GM12878 (cell line): ENCODE measurements around the gene HYOU1.

Experiments
- FOXK2 ChIP-seq: fragments of 450-650 bp; IDR thresholded peaks from 2 replicates; pipeline ENCODE4 v1.6.1; 2017; ENCODE audit warnings: mild to moderate bottlenecking, moderate library complexity
- GABPA ChIP-seq: IDR thresholded peaks from 2 replicates; pipeline ENCODE4 v1.6.1; 2014; ENCODE audit warnings: antibody characterized with exemption, low read depth, mild to moderate bottlenecking, inconsistent platforms
- POLR2A ChIP-seq: IDR thresholded peaks from 2 replicates; pipeline ENCODE4 v1.6.1; 2011; ENCODE audit warnings: low read depth, mild to moderate bottlenecking, low read length
- TF ChIP-seq, protein P1 (sequence below), 3 experiments: IDR thresholded peaks in 2 of 3; conservative IDR thresholded peaks in 1 of 3; 2 replicates each; pipeline ENCODE4 v1.5.1; 2011; ENCODE audit warnings: low read depth in 3 of 3, low read length in 3 of 3, mild to moderate bottlenecking in 3 of 3, control low read depth in 2 of 3, moderate library complexity in 2 of 3, inconsistent platforms in 1 of 3, mixed read lengths in 1 of 3; ENCODE audit not compliant: control insufficient read depth in 2 of 3, insufficient read depth in 1 of 3; ENCODE audit errors: extremely low read depth in 1 of 3
- TF ChIP-seq, protein P2 (sequence below): IDR thresholded peaks from 2 replicates; pipeline ENCODE4 v1.6.1; 2011; ENCODE audit warnings: mild to moderate bottlenecking, low read depth, low read length, moderate library complexity; ENCODE audit not compliant: insufficient replicate concordance

DNA sequence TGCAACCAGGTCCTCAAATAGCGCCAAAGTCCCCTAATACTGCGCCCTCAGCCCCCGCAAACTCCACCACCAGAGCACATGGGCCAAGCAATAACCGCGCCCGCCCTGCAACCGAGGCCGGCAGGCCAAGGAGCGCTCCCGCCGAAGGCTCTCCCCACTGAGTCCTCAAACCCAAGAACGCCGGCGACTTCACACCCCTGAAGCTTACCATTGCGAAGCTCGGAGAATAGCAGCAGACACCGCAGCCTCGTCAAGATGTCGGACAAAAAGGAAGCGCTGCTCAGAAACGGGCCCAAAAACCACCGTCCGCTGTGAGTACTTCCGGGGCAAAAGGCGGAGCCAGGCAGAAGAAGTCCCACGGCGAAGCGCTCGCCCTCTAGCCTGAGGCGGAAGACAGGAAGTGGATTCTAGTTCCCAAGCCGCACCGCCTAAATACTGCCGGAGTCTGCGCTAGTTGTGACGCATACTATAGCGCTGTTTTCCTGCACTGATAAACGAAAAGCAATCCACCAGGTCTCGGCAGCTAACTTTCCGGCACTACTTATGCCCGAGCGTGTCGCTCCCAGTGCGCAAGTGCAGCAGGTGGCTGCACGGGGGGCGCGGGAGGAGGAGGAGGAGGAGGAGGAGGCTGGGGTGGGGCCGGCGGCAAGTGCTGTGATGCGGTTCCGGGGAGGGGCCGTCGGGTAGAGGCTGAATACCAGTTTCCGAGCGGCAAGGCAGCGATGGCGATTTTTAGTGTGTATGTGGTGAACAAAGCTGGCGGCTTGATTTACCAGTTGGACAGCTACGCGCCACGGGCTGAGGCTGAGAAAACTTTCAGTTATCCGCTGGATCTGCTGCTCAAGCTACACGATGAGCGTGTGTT lies 38.7 kb downstream of the HYOU1 start, which contains the start of the genes RPS25 and TRAPPC4:
- TF ChIP-seq, protein P1, sequence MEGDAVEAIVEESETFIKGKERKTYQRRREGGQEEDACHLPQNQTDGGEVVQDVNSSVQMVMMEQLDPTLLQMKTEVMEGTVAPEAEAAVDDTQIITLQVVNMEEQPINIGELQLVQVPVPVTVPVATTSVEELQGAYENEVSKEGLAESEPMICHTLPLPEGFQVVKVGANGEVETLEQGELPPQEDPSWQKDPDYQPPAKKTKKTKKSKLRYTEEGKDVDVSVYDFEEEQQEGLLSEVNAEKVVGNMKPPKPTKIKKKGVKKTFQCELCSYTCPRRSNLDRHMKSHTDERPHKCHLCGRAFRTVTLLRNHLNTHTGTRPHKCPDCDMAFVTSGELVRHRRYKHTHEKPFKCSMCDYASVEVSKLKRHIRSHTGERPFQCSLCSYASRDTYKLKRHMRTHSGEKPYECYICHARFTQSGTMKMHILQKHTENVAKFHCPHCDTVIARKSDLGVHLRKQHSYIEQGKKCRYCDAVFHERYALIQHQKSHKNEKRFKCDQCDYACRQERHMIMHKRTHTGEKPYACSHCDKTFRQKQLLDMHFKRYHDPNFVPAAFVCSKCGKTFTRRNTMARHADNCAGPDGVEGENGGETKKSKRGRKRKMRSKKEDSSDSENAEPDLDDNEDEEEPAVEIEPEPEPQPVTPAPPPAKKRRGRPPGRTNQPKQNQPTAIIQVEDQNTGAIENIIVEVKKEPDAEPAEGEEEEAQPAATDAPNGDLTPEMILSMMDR (IDR thresholded peaks at IDR 0.05 in 2 of 3, conservative IDR thresholded peaks at IDR 0.05 in 1 of 3; ENCODE audit: control insufficient read depth in 2 of 3, extremely low read depth in 1 of 3, insufficient read depth in 1 of 3, low read depth in 3 of 3, low read length in 3 of 3): no peak
- TF ChIP-seq GABPA: peak; percentile 99
- TF ChIP-seq POLR2A: peak; percentile 95
- no peak; the same call in 1 of the 2 replicates for TF ChIP-seq FOXK2
- TF ChIP-seq, protein P2, sequence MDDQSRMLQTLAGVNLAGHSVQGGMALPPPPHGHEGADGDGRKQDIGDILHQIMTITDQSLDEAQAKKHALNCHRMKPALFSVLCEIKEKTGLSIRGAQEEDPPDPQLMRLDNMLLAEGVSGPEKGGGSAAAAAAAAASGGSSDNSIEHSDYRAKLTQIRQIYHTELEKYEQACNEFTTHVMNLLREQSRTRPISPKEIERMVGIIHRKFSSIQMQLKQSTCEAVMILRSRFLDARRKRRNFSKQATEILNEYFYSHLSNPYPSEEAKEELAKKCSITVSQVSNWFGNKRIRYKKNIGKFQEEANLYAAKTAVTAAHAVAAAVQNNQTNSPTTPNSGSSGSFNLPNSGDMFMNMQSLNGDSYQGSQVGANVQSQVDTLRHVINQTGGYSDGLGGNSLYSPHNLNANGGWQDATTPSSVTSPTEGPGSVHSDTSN: no peak
